HG03280 (cell line): ENCODE data around the gene ZFYVE28.

Experiments
- ATAC-seq: cut with Tn5 transposase; IDR thresholded peaks from one replicate; pipeline ENCODE4 v1.9.1; 2021; ENCODE audit warnings: mild to moderate bottlenecking, moderate library complexity; ENCODE audit not compliant: unreplicated experiment

Gene ZFYVE28

DNA sequence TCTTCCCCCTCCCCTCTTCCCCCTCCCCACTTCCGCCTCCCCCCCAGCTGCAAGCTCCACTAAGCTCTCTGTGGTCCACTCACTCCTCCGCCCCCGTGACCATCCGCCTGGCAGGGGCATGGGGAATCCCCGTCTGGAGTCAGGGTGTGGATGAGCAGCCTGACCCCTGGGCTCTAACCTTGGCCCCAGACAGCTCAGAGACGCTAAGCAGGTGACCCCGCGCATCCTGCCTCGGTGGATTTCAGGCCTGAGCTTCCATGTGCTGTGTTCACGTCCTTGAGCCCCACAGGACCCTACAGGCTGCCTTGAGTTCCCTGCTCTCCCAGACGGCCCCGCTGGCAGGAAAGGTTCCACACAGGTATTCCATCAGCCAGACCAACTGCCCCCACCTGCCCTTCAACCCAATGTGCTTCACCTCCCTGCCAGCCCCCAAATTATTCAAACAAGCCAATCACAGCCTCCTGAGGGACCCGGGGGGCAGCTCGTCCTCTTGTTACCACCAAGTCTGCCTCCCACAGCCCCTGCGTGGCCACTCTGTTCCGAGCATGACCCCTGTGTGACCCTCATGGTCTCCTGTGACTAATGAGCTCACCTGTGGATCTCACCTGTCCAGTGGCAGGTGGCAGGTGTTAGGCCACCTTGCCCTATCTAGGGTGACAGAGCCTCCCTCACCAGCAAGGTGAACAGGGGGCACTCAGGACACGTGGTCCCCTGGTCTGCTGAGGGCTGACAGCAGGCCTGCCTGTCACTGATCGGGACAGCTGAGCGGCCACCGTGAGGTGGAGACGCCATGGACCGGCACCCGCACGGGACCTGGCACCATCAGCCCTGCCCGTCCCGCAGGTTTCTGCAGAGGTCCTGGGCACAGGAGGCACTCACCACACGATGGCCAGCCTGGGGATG lies 83.4 kb downstream of the ZFYVE28 start:
- ATAC-seq: no peak

DNA sequence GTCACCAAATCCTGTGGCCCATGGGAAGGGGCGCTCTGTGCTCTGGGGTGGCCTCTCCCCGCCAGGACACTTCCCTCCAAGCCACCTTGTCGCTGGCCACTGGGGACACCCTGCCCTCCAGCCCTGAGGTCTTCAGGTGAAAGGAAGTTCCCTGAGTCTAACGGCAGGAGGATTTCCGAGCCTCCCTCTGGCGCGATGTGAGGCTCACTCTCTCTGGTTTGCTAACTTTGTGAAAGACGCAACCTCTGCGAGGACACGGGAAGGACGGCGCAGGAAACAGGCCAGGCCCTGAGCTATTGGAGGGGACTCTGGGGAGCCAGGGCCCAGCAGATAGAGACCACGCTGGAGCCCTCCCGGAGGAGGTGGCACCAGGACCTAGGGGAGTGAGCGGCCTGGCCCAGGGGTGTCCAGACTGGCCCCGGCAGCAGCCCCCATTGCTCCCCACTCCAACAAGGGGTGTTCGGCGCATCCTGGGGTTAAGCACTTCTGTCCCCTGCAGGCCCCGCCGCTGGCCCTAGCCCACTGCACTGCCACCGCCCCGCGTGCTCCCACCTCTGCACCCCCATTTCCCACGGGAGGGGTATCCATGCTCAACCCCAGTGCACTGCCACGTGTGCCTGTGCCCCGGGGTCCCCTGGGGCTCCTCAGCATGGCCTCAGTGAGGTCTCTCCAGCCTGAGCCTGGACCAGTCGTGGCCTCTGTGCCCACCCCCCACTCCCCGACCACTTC lies 84.4 kb downstream of the ZFYVE28 start:
- ATAC-seq: no peak

- no peak for ATAC-seq
Measured at GRCh38 chr4:2333356-2333841, 85.0 kb downstream of the ZFYVE28 start.

DNA sequence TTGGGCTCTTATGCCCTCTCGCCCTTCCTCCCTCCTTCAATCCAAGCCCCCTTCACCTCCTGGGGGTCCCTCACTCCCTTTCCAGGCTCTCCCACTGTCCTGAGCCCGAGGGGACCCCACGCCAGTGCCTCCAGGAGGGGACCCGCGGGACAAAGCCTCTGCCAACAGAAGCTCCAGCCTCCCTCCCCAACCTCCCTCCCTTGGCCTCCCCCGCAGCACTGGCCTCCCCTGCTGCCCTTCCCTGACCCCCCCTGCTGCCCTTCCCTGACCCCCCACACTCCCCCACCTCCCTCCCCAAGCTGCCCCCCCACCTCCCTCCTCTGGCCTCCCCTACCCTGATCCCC lies 85.5 kb downstream of the ZFYVE28 start:
- no peak for ATAC-seq

- no peak for ATAC-seq
Measured at GRCh38 chr4:2332201-2332975, 86.1 kb downstream of the ZFYVE28 start.

DNA sequence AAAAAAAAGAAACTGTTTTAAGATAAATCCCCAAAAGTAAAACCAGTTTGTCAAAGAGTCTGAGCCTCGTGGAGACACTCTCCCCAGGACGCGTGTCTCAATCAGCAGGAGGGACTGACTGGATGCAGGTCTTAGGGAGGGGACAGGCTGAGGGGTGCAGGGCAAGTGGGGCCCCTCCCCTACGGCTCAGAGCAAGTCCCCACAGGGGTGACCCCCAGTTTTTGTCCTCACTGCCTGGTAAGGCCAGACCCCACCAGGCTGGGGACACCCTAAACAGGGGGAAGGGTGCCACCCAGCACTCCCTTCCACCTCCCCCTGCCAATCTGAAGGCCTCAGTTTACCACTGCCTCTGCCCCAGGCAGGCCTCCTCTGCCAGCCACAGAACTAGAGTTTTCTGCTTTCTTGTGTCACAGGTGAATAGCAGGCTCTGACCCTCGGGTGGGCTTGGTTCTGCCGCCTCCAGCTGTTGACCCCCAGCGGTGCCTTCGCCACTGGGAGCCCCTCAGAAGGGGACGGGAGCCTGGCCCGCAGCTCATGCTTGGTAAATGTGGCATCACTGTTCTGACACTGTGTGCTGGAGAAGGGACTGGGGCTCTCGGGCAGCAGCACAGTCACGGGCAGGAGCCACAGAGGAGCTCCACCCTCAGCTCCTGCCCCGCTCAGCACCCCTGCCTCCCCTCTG lies 86.8 kb downstream of the ZFYVE28 start:
- ATAC-seq: no peak

- no peak for ATAC-seq
Measured at GRCh38 chr4:2331043-2331420, 87.4 kb downstream of the ZFYVE28 start.

DNA sequence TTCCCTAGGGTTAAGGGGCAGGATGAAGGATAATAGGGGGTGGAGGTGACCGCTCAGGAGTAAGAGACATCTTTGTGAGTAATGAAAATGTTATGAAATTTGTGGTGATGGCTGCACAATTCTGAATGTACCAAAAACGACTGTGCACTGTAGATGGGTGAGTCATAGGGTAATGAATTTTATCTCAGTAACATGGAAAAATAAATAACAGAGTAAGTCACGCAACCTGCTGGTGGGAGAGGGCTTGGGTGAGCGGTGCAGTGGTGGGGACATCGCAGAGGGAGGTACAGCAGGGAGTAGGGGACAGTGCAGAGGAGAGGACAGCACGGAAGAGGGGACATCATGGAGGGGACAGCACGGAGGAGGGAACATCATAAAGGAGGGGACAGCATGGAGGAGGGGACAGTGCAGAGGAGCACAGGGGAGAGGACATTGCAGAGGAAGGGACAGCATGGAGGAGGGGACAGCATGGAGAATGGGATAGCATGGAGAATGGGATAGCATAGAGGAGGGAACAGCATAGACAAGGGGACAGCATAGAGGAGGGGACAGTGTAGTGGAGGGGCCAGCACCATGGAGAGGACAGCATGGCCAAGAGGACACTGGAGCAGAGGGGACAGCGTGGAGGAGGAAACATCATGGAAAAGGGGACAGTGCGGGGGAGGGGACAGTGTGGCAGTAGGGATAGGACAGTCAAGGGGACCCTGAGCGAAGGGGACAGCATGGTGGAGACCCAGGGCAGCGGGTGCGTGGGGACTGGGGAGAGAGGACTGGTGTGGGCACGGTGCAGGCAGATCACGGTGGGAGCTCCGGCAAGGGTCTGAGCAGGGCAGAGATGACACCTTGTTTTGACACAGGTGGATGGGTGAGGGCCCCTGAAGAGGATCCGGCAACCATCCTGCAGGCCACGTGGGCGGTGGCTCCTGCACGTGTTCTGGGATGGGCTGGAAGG lies 88.1 kb downstream of the ZFYVE28 start:
- no peak for ATAC-seq

DNA sequence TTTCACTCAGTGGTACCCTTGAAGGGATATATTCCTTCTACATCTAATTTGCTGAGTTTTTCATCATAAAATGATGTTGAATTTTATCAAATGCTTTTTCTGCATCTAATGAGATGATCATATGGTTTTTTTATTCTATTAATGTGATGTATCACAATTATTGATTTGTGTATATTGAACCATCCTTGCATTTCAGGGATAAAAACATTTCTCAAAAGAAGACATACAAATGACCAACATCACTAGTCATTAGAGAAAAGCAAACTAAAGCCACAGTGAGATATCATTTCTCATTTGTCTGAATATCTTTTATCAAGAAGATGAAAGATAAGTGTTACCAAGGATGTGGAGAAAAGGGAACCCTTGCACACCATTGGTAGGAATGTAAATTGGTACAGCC lies 90.9 kb downstream of the ZFYVE28 start:
- no peak for ATAC-seq

GRCh38 chr4:2324891-2325290 lies 93.6 kb downstream of the ZFYVE28 start:
- ATAC-seq: no peak

GRCh38 chr4:2322841-2323240 lies 95.6 kb downstream of the ZFYVE28 start:
- no peak for ATAC-seq

GRCh38 chr4:2322227-2322626 lies 96.2 kb downstream of the ZFYVE28 start:
- ATAC-seq: no peak

- ATAC-seq: no peak
Measured at GRCh38 chr4:2321279-2322196, 96.9 kb downstream of the ZFYVE28 start.

GRCh38 chr4:2320746-2321145 lies 97.7 kb downstream of the ZFYVE28 start:
- ATAC-seq: no peak

- no peak for ATAC-seq
Measured at GRCh38 chr4:2320152-2320551, 98.3 kb downstream of the ZFYVE28 start.

- no peak for ATAC-seq
Measured at GRCh38 chr4:2318885-2319284, 99.6 kb downstream of the ZFYVE28 start.

GRCh38 chr4:2318476-2318875 lies 100.0 kb downstream of the ZFYVE28 start:
- ATAC-seq: no peak

DNA sequence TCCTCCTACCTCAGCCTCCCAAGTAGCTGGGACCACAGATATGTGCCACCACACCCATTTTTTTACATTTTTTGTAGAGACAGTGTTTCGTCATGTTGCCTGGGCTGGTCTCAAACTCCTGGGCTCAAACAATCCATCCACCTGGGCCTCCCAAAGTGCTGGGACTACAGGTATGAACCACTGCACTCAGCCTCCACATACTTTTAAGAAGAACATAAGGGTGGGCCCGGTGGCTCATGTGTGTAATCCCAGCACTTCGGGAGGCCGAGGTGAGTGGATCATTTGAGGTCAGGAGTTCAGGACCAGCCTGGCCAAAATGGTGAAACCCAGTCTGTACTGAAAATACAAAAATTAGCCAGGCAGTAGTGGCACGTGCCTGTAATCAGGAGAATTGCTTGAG lies 105.1 kb downstream of the ZFYVE28 start:
- ATAC-seq: no peak
